GM12801 (cell line): ENCODE measurements around the gene NDUFV3.

Source experiments
- TF ChIP-seq, protein P1 (sequence below): IDR thresholded peaks from one replicate; pipeline ENCODE4 v1.5.1; 2011; ENCODE audit warnings: control low read depth; ENCODE audit not compliant: insufficient read length; ENCODE audit errors: extremely low read depth

NDUFV3 gene

GRCh38 chr21:42931560-42932235 lies 38.6 kb downstream of the NDUFV3 start:
- TF ChIP-seq, protein P1, sequence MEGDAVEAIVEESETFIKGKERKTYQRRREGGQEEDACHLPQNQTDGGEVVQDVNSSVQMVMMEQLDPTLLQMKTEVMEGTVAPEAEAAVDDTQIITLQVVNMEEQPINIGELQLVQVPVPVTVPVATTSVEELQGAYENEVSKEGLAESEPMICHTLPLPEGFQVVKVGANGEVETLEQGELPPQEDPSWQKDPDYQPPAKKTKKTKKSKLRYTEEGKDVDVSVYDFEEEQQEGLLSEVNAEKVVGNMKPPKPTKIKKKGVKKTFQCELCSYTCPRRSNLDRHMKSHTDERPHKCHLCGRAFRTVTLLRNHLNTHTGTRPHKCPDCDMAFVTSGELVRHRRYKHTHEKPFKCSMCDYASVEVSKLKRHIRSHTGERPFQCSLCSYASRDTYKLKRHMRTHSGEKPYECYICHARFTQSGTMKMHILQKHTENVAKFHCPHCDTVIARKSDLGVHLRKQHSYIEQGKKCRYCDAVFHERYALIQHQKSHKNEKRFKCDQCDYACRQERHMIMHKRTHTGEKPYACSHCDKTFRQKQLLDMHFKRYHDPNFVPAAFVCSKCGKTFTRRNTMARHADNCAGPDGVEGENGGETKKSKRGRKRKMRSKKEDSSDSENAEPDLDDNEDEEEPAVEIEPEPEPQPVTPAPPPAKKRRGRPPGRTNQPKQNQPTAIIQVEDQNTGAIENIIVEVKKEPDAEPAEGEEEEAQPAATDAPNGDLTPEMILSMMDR: no peak

DNA sequence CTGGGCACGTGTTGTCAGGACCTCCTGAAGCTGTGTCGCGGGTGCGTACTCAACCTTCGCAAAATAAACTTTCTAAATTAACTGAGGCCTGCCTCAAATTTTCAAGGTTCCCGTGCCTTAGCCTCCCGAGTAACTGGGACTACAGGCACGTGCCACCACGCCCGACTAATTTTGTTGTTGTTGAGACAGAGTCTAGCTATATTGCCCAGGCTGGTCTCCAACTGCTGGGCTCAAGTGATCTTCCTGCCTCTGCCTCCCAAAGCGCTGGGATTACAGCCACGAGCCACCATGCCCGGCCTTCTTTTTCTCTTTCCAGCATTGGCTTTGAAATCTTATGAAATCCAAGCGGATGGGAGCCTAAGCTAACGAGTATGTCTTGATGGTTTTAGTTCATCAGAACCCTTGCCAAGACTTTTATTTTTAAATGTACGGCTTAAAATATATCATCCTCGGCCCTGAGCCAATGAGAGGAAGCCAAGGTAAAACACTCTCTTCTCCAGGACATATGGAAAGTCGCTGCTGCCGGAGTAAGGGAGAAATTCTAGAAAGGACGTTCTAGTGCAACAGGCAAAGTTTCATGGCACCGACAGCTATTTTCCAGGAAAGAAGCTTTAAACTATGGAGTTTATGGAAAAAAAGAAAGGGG lies 45.0 kb downstream of the NDUFV3 start:
- TF ChIP-seq, protein P1: no peak

GRCh38 chr21:42939582-42940413 lies 46.7 kb downstream of the NDUFV3 start:
- TF ChIP-seq, protein P1: no peak

DNA sequence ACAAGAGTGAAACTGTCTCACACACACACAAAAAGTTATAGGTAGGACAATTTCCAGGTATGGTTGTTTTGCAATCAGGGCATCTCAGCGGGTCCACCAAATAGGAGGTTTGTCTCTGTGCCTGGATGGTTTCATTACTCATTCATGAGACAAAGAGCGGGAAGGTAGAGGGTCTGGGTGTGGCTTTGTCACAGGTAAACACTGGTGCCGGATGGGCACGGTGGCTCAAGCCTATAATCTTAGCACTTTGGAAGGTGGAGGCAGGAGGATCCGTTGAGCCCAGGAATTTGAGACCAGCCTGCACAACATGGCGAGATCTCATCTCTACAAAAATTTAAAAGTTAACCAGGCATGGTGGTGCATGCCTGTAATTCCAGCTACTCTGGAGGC lies 48.6 kb downstream of the NDUFV3 start:
- TF ChIP-seq, protein P1: no peak

- TF ChIP-seq, protein P1: no peak
Observed at GRCh38 chr21:42942244-42942643, 49.1 kb downstream of the NDUFV3 start.

DNA sequence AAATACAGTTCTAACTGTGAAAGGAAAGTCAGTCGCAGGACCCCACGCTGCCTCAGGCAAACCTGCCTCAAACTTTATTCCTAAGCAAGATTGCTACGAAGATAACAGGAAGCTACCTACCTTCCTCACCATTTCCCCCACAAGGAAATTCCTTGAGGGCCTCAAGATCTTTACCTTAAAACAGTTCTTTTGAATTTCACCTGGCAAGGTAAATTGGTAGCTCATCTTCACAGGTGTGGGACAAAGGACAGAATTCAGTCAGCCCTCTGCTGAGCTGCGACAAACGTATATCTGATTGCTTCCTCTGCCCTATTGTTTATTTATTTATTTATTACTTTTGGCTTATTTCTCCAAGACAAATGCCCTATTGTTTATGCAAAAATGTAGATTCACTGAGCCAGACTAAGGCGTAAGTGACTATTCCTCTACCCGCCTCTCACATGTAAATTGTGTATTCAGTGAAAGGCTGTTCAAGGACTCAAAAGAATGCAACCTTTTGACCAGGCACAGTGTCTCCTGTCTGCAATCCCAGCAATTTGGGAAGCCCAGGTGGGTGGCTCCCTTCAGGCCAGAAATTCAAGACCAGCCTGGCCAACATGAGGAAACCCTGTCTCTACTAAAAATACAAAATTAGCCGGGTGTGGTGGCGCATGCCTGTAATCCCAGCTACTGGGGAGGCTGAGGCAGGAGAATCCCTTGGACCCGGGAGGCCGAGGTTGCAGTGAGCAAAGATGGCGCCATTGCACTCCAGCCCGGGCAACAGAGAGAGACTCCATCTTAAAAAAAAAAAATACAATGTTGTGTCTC lies 63.9 kb downstream of the NDUFV3 start:
- TF ChIP-seq, protein P1: no peak

- TF ChIP-seq, protein P1: no peak
Observed at GRCh38 chr21:42959728-42960127, 66.6 kb downstream of the NDUFV3 start.
